Measurements from ENCODE around the gene EVPL.

- TF ChIP-seq CTCF (IDR thresholded peaks at IDR 0.05) (no peak), EZH2 (IDR thresholded peaks at IDR 0.05) (no peak), EZH2phosphoT487 (IDR thresholded peaks at IDR 0.05) (no peak)
Observed at GRCh38 chr17:75981019-75981615, 46.0 kb downstream of the EVPL start.

All from neural progenitor cell (in vitro differentiated cells).